GM21529 (cell line): ENCODE measurements around the gene PWWP2B.
A peak's percentile ranks its signal among the peaks of the same experiment; 100 is the strongest.

ENCODE experiments used
- ATAC-seq: cut with Tn5 transposase; IDR thresholded peaks from one replicate; pipeline ENCODE4 v1.9.1; 2021; ENCODE audit not compliant: unreplicated experiment

The PWWP2B gene

GRCh38 chr10:132416566-132417256 is 19.7 kb downstream of the PWWP2B start:
- no peak for ATAC-seq

- ATAC-seq = no peak
Measured at GRCh38 chr10:132417257-132417910, 20.4 kb downstream of the PWWP2B start.

DNA sequence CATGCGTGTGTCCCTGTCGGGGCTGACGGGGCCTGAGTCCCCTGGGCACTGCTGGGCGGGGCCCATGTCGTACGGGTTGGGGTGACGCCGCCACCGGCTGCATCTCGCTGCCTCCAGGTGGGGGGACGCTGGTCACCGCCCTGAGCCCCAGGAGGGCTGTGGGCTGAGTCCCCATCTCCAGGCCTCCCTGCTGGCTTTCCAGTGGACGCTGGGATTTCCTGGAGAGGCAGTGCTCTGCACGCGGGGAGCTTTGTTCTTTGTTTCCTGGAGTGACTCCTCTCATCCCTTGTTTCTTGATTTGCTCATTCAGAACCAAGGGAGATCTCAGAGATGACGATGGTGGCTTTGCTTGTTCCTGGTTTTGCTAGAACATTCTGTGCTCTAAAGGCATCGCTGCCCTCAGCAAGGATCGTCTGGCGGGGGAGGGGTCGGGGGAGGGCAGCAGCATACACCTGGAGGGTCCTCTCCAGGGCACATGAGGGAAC is 21.0 kb downstream of the PWWP2B start:
- no peak for ATAC-seq

DNA sequence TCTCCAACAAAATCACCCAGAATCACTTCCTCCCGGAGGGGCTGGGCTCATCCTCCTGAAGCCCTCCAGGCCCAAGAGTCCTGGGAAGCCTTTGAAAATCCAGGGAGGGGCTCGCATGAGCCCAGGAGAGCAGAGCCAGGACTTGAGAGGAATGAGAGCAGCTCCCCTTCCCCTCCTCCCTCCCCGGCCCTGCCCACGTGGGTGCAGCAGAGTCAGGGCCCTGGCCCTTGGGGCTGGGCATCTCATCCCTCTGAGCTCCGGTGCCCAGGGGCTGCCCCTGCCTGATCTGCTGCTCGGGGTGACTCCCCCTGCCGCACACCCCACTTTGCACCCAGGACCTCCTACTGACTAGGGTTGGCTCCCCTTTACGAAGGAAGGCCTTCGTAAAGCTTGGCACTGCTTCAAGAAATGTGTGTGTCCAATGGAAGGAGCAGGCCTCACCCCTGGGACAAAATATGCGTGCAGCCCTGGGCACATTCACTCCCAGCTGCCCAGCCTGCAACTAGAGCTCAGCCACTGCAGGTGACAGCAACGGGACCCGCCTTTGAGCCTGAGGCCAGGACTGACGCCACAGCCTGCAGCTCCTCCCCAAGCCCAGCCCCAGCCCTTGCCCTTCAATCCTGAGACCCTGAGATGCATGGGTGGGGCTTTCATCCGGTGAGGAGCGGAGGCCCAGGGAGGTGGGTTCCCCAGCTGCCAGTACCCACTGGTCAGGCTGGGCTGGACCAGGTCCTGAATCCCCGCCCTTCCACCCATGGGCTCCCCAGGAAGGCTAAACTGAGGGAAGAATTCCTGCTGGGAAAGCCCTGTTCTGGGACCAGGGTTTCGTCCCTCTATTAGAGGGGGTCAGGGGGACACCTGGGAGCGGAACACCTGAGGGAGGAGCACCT is 21.8 kb downstream of the PWWP2B start:
- no peak for ATAC-seq

DNA sequence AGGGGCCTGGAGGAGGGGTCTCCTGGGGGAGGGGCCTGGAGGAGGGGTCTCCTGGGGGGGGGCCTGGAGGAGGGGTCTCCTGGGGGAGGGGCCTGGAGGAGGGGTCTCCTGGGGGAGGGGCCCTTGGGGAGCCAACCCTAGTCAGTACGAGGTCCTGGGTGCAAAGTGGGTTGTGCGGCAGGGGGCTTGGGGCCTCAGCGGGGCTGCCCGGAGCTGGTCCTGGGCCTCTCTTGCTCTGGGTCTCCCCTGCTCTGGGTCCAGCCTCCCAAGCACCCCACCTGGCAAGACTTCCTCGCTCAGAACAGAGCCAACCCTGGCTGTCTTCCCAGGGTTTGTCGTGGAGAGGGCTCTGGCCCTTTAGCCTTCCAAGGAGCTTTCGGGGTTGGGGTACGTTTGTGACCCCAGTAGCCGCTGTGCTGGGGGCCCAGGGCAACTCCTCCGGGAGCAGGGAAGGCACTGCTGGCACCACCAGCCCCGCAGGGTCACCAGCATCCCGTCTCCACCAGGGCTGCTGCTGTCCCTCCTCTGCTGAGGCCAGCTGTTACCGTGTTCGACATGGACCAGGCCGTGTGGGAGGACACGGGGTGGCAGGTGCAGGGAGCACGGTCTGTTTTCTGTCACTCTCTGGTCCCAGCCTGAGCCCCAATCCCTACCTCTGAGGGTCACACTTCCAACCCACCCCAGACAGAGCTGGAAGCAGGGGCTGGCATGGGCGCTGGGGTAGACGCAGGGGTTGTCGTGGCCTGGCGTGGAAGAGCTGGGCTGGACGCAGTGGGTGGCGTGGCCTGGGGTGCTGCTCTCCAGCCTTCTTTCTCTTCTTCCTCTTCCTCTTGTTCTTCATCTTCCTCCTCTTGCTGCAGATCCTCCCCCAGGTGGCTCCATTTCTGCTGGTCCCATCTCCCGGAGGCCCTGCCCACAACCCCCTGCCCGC is 22.8 kb downstream of the PWWP2B start:
- ATAC-seq = no peak

DNA sequence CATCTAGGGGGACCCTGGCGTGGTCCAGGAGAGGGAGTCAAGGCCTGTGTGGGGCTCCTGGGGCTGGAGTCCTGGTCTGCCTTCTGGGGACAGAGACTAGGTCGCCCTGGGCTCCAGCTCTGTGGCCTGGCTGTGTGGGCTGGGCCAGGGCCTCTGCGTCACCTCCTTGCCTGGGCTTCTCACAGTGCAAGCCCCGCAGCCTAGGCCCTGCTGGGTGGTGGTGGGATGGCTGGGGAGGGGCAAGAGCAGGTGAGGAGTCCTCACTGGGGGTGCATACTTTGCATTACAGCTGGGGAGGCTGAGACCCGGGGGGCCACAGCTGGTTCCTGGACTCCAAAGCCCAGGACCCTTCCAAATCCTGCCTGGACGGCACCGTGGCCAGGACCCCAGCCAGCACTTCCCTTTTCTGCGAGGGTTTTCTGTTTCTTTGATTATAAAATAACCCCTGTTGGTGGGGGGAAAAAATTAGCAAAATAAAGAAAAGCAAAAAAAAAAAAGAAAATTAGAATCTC is 23.5 kb downstream of the PWWP2B start:
- ATAC-seq = no peak

- peak; percentile 55 for ATAC-seq
Measured at GRCh38 chr10:132420981-132421846, 24.2 kb downstream of the PWWP2B start.

DNA sequence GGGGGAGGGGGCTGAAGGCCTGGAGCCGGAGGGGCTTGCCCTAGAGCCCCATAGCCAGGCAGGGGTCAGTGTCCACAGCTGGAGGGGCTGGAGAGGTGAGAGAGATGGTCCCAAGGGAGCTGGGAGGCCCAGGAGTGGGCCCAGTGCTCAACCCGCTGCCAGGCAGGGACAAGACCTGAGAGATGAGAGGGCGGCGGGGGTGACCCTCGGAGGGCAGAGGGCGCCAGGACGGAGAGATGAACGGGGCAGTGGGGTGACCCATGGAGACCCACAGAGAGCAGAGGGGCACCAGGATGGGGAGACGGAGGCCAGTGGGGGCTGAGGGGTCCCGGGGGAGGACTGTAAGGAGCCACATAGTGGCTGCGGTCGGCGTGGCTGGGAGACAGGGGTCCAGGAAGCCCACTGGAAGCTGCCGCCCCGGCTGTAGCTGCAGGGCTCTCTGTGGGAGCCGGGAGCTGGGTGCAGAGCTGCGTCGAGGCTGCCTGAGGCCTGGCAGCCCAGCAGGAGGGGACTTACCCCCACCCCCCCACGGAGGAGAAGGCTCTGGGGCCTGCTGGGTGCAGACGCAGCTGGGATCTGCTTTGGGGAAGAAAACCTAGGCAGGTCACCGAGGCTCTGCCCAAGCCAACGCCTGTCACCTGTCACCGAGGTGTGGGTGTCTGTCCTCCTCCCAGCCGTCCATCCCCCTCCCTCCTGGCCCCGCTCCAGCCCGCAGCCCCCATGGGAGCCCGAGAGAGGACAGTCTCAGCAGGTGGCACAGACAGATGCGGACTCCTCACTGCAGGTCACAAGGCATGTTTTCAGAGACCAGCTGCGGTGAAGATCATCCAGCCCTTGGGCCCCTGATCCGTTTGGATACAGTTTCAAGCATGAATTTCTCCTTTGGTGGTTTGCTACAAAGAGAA is 25.1 kb downstream of the PWWP2B start:
- ATAC-seq = no peak

DNA sequence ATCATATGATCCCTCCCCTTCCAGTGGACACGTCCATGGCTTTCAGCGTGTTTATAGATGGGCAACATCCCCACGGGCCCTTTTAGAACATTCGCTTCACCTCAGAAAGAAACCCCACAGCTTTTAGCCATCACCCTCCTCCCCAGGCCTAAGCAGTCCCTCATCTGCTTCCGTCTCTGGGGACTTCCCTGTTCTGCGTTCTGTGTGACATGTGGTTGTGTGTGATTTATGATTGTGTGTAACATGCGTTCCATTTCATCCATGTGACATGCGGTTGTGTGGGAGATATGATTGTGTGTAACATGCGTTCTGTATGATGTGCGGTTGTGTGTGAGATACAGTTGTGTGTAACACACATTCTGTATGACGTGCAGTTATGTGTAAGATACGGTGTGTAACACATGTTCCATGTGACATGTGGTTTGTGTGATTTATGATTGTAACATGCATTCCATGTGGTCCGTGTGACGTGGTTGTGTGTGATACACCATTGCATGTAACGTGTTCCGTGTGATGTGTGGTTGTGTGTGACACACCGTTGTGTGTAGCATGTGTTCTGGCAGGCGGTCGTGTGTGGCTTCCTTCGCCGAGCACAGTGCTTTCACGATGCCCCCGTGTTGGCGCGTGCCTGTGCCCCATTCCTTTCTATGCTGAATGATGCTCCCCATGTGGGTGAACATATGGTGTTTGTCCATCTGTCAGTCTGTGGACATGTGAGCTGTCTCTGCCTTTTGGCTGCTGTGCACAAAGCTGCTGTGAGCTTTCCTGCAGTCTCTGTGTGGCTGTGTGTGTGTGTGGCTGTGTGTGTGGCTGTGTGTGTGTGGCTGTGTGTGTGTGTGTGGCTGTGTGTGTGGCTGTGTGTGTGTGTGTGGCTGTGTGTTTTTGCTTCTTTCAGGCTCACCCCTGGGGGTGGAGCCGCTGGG is 26.2 kb downstream of the PWWP2B start:
- no peak for ATAC-seq

DNA sequence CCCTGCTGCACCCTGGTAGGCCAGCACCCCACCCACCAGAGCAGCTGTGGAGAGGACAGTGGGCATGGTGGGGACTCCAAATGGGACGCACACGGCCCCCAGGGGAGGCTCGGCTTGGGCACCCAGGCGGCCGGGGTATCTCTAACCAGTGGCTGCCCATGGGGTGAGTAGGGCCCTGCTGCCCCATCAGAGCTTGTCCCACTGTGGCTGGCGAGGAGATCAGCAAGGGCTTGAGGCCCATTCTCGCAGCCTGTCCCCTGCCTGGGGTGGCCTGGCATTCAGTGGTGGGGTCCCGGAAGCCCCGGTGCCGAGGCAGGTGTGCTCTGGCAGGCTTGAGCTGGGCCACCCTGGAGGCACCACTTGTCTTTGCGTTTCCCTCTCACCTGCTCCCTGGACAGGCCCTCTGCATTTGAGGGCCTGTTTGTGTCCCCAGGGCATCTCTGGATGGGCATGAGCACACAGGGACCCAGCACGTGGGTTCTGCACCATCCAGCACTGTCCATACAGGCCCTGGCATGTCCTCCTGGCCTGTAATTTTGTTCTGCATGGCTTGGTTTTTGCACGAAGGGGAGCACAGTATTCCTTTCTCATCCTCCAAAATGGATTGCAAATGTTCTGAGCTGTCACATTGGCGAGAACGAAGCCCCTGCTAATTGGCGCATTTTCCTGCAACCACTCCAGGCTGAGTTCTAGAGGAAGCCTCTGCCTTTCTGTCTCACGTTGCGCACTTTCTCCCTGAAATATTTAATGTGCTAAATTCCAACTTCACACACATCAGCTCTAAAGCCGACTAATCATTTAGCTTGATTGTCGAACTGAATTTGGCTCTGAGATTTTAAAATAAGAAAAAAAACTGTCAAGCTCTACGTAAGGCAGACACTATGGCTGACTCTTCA is 27.2 kb downstream of the PWWP2B start:
- no peak for ATAC-seq

- ATAC-seq = no peak
Measured at GRCh38 chr10:132425029-132425756, 28.2 kb downstream of the PWWP2B start.

DNA sequence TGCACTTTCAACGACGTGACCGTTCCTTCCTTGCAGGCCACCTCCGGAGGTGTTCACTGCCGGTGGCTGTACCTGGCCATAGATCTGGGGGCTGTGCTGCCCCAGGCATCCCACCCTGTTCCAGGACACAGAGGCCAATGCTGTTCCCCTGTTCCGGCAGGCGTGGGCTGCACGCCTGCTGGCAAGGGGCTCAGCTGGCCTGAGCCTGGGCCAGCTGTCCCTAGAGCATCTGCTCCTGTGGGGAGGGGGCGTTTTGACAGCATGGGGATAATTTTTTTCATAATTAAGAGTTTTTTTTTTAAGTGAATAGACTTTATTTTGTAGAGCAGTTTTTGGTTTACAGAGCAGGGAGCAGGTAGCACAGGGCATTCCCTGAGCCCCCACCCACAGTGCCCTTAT is 28.8 kb downstream of the PWWP2B start:
- ATAC-seq = no peak

DNA sequence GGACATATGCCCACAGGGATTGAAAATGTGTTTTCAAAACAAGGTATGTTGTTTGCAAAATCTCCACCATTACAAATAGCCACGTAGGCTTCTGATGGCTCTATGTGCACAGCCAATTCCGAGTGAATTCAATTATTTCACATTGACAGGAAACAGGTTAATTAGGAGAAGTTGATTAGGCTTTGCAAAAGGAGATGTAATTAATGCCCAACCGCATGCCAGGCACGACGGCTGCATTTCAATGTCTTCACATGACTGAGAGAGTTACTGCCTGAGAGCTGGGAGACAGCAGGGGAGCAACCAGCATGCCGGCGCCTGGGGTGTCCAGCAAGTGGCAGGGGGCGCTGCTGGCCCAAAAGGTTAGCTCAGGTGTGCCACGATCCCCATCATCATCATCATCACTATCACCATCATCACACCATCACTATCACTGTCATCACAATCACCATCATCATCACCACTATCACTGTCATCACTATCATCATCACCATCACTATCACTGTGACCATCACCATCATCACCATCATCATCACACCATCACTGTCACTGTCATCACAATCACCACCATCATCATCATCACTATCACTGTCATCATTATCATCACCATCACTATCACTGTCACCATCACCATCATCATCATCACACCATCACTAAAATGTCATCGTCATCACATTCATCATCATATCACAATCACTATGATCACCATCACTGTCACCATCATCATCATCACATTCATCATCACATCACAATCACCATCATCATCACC is 30.2 kb downstream of the PWWP2B start:
- ATAC-seq = no peak

GRCh38 chr10:132427939-132428367 is 31.0 kb downstream of the PWWP2B start:
- no peak for ATAC-seq

GRCh38 chr10:132428486-132428995 is 31.5 kb downstream of the PWWP2B start:
- no peak for ATAC-seq
